ENCODE data around the gene RMP24.
"Not testable (repeated sequence)": the region's sequence is repeated elsewhere in the genome, so short reads cannot be mapped to it uniquely, and the experiment has no call there.

RMP24 gene

DNA sequence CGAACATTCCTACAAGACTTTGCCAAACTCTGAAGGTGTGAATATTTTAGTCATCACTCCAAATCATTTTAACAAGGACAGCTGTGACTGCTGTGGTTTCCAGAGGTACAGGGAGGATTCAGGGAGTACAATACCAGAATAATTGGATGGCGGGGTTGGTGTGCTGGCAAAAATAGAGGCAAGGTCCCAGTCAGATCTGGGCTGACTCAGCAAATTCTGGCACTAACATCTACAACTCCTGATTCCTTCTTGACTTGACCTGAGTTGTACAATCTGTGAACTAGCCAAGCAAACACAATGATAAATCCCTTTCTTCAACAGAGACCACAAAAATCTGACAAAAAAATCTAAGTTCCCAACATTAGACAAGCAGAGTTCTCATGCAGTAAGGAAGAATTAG, 40.4 kb downstream of the RMP24 start:
- no peak overlapping the region for H3K4me3 ChIP-seq
- no peaks in the 10 kb centered on the region for H3K27me3 ChIP-seq
- no peaks in the 10 kb centered on the region for H3K36me3 ChIP-seq
- no peak for TF ChIP-seq POLR2AphosphoS5 (IDR thresholded peaks at IDR 0.05)
- TF ChIP-seq EP300 (IDR thresholded peaks at IDR 0.05): no peak
- TF ChIP-seq, protein P1, sequence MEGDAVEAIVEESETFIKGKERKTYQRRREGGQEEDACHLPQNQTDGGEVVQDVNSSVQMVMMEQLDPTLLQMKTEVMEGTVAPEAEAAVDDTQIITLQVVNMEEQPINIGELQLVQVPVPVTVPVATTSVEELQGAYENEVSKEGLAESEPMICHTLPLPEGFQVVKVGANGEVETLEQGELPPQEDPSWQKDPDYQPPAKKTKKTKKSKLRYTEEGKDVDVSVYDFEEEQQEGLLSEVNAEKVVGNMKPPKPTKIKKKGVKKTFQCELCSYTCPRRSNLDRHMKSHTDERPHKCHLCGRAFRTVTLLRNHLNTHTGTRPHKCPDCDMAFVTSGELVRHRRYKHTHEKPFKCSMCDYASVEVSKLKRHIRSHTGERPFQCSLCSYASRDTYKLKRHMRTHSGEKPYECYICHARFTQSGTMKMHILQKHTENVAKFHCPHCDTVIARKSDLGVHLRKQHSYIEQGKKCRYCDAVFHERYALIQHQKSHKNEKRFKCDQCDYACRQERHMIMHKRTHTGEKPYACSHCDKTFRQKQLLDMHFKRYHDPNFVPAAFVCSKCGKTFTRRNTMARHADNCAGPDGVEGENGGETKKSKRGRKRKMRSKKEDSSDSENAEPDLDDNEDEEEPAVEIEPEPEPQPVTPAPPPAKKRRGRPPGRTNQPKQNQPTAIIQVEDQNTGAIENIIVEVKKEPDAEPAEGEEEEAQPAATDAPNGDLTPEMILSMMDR (IDR thresholded peaks at IDR 0.05): no peak
- no peak for DNase-seq (ENCODE audit: extremely low spot score)
- H3K9me3 ChIP-seq: no peaks in the 10 kb centered on the region
- intact Hi-C loops (cut with DNase I): no loop called here
- peaks cover 0 to 7% (median 2%) of the 10 kb centered on the region in 4 donors for H3K4me1 ChIP-seq
- H3K27ac ChIP-seq (replicated peaks in 1 of 4): no peak overlapping the region
- 97% methylated on average over 2 of the region's 2 CpGs for WGBS

DNA sequence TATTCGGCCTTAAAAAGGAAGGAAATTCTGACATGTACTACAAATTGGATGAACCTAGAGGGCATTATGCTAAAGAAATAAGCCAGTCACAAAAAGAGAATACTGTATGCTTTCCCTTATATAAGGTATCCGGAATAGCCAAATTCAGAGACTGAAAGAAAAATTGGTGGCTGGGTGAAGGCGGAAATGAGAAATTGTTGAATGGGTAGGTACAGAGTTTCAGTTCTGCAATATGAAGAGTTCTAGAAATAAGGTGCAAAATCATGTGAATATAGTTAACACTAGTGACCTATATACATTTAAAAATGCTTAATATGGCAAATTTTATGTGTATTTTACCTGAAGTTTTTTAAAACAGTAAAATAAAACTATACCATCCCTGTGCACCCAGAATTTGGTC, 43.1 kb downstream of the RMP24 start:
- peaks cover 0 to 9% (median 0%) of the 10 kb centered on the region in 4 donors for H3K36me3 ChIP-seq
- no peak for TF ChIP-seq POLR2A (IDR thresholded peaks at IDR 0.05; ENCODE audit: low read depth)
- TF ChIP-seq EP300 (IDR thresholded peaks at IDR 0.05): no peak
- no peak for TF ChIP-seq POLR2AphosphoS5 (IDR thresholded peaks at IDR 0.05)
- TF ChIP-seq, protein P1 (IDR thresholded peaks at IDR 0.05): no peak
- H3K27me3 ChIP-seq: no peaks in the 10 kb centered on the region
- H3K9me3 ChIP-seq: no peaks in the 10 kb centered on the region
- no peak for DNase-seq (ENCODE audit: extremely low spot score)
- H3K4me3 ChIP-seq: no peak overlapping the region
- peaks cover 0 to 7% (median 3%) of the 10 kb centered on the region in 4 donors for H3K4me1 ChIP-seq
- intact Hi-C loops (cut with DNase I): no loop called here
- H3K27ac ChIP-seq (replicated peaks in 1 of 4): no peak overlapping the region
- 90% methylated on average over 3 of the region's 3 CpGs for WGBS

DNA sequence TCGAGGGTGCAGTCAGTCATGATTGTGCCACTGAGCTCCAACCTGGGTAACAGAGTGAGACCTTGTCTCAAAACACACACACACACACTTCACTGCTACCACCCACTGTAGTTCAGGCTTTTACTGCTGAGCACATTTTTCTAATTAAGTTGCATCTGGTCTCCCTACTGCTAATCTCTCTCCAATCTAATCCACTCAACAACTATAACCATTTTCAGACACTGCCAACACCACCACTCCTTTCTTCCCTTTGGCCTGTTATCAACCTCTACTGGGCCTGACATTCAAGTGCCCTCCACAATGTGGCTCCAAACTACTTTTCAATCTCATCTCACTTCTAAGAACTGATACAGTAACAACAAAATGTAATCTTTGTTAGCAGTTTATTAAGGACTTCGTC, 44.8 kb downstream of the RMP24 start:
- Histone ChIP-seq H3K9me3 (no peaks in the 10 kb centered on the region), H3K27me3 (no peaks in the 10 kb centered on the region), H3K36me3 (peaks cover 0 to 9% (median 0%) of the 10 kb centered on the region in 4 donors), H3K27ac (replicated peaks in 1 of 4) (no peak overlapping the region), H3K4me3 (no peak overlapping the region), H3K4me1 (peaks cover 0 to 7% (median 3%) of the 10 kb centered on the region in 4 donors)
- WGBS: 88% methylated on average over 2 of the region's 2 CpGs
- TF ChIP-seq POLR2AphosphoS5 (IDR thresholded peaks at IDR 0.05) (no peak), EP300 (IDR thresholded peaks at IDR 0.05) (no peak), POLR2A (IDR thresholded peaks at IDR 0.05; ENCODE audit: low read depth) (no peak)
- TF ChIP-seq, protein P1 (IDR thresholded peaks at IDR 0.05): no peak
- intact Hi-C loops (cut with DNase I): loop anchor here (1.0 kb wide), 1 partner anchor 267 kb away; no protein-coding TSS in a partner anchor
- no peak for DNase-seq (ENCODE audit: extremely low spot score)

DNA sequence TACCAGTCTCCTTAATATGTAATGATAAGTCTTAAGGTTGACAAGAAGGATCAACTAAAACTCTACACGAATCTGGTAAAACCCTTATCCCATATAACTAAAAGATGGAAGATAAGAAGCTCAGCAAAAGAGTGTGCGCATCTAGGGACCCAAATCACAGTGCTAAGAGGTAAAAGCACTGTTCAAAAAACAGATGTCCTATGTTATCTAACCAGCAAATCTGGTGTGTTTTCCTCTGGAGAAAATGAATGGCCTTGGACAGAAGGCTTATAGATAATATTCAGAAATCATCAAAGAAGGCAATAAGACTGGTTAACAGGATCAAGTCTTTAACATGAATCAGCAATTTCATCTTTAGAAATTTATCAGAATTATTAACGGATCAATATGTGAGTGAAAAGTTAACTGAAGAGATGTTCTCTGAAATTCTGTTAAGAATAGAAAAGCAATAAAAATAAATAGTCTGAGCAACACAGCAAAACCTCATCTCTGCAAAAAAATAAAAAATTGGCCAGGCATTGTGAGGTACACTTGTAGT, 47.8 kb downstream of the RMP24 start:
- H3K4me3 ChIP-seq: no peak overlapping the region
- TF ChIP-seq POLR2AphosphoS5 (IDR thresholded peaks at IDR 0.05) (no peak), EP300 (IDR thresholded peaks at IDR 0.05) (no peak), POLR2A (IDR thresholded peaks at IDR 0.05; ENCODE audit: low read depth) (no peak)
- TF ChIP-seq, protein P1 (IDR thresholded peaks at IDR 0.05): no peak
- H3K36me3 ChIP-seq: peaks cover 0 to 13% (median 4%) of the 10 kb centered on the region in 4 donors
- WGBS: 90% methylated on average over 3 of the region's 3 CpGs
- no peak overlapping the region for H3K27ac ChIP-seq (replicated peaks in 1 of 4)
- no peaks in the 10 kb centered on the region for H3K9me3 ChIP-seq
- no peak for DNase-seq (ENCODE audit: extremely low spot score)
- peaks cover 0 to 7% (median 3%) of the 10 kb centered on the region in 4 donors for H3K4me1 ChIP-seq
- intact Hi-C loops (cut with DNase I): loop anchor here (10.0 kb wide), 1 partner anchor 115 kb away; no protein-coding TSS in a partner anchor
- no peaks in the 10 kb centered on the region for H3K27me3 ChIP-seq

DNA sequence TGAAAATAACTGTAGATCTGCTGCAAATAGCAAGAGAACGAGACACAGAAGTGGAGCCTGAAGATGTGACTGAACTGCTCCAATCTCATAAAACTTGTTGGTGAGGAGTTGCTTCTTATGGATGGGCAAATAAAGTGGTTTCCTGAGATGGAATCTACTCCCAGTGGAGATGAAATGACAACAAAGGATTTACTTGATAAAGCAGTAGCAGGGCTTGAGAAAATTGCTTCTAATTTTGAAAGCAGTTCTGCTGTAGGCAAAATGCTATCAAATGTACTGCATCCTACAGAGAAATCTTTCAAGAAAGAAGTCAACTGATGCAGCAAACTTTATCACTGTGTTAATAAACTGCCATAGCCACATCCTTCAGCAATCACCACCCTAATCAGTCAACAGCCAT, 50.9 kb downstream of the RMP24 start:
- no peak for DNase-seq (ENCODE audit: extremely low spot score)
- no peaks in the 10 kb centered on the region for H3K9me3 ChIP-seq
- no peaks in the 10 kb centered on the region for H3K4me1 ChIP-seq
- intact Hi-C loops (cut with DNase I): loop anchor here (10.0 kb wide), 1 partner anchor 111 kb away; no protein-coding TSS in a partner anchor
- no peak overlapping the region for H3K27ac ChIP-seq (replicated peaks in 1 of 4)
- H3K4me3 ChIP-seq: no peak overlapping the region
- TF ChIP-seq EP300 (IDR thresholded peaks at IDR 0.05): no peak
- TF ChIP-seq, protein P1 (IDR thresholded peaks at IDR 0.05): no peak
- TF ChIP-seq POLR2AphosphoS5 (IDR thresholded peaks at IDR 0.05): no peak
- no peak for TF ChIP-seq POLR2A (IDR thresholded peaks at IDR 0.05; ENCODE audit: low read depth)
- H3K36me3 ChIP-seq: peaks cover 0 to 34% (median 16%) of the 10 kb centered on the region in 4 donors
- 88% methylated on average over 1 of the region's 1 CpG for WGBS
- no peaks in the 10 kb centered on the region for H3K27me3 ChIP-seq

DNA sequence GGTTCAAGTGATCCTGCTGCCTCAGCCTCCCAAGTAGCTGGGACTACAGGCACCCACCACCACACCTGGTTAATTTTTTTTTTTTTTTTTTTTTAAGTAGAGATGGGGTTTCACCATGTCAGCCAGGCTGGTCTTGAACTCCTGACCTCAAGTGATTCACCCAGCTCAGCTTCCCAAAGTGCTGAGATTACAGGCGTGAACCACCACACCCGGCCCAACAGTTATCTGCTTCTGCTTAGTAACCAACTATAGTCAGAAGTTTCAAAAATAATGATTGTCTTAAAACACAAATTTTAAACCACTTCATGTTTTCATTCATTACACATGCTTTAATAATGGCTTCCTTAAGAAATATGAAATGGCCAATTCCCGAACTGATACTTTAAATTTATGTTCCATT, 51.8 kb downstream of the RMP24 start:
- WGBS: 86% methylated on average over 3 of the region's 3 CpGs
- intact Hi-C loops (cut with DNase I): loop anchor here (10.0 kb wide), 1 partner anchor 111 kb away; no protein-coding TSS in a partner anchor
- not testable (repeated sequence) for H3K9me3 ChIP-seq; H3K4me1 ChIP-seq; H3K27me3 ChIP-seq; H3K27ac ChIP-seq (replicated peaks in 1 of 4); H3K4me3 ChIP-seq; DNase-seq (ENCODE audit: extremely low spot score)
- peaks cover 0 to 41% (median 23%) of the 10 kb centered on the region in 4 donors for H3K36me3 ChIP-seq
